PC-3 (cell line): ENCODE data around the gene RABL3. TPM values are rescaled to one million over a fixed set of nuclear protein-coding genes. Genes with fewer than 3 reads are reported as not detected.

Experiments used
- ATAC-seq: fragments of 200-7000 bp; cut with Tn5 transposase; 2 replicates; pipeline ENCODE4 v1.9.1; 2020; ENCODE audit warnings: mild to moderate bottlenecking, moderate library complexity
- BruUV-seq: library from RNA; stranded (reverse); fragments of 400-500 nt; replicated peaks from 2 replicates; lab custom pipeline; 2021; lab: Mats Ljungman, UMichigan
- CTCF ChIA-PET: fragments of 300-600 bp; sonication (Branson Sonifier 250); formaldehyde crosslinking; loops from one replicate; lab custom pipeline; 2022; ENCODE audit warnings: antibody characterized with exemption; lab: Charles Lee
- POLR2A ChIA-PET: fragments of 300-600 bp; sonication (Branson Sonifier 250); formaldehyde crosslinking; loops from one replicate; lab custom pipeline; 2022; ENCODE audit warnings: antibody characterized with exemption; ENCODE audit not compliant: unreplicated experiment; lab: Charles Lee
- DNase-seq: peaks from one replicate; pipeline ENCODE4 v3.0.0-alpha.2; 2015
- H2AFZ ChIP-seq: fragments of 300-600 bp; sonication (generic); 2 replicates; pipeline ENCODE4 v1.6.0; 2016; ENCODE audit warnings: antibody characterized with exemption, low read length
- H3F3A ChIP-seq: fragments of 300-600 bp; sonication (generic); one replicate; pipeline ENCODE4 v1.6.0; 2017; ENCODE audit warnings: antibody characterized with exemption, low read length, control low read depth, mild to moderate bottlenecking; ENCODE audit not compliant: unreplicated experiment
- H3K27ac ChIP-seq: fragments of 300-600 bp; sonication (generic); 2 replicates; pipeline ENCODE4 v1.5.1; 2016; ENCODE audit warnings: mild to moderate bottlenecking, low read length
- H3K27me3 ChIP-seq: fragments of 300-600 bp; sonication (generic); 2 replicates; pipeline ENCODE4 v1.6.1; 2016; ENCODE audit warnings: low read length, mixed read lengths
- H3K36me3 ChIP-seq: fragments of 300-600 bp; sonication (generic); 2 replicates; pipeline ENCODE4 v1.6.1; 2016; ENCODE audit warnings: low read depth, mixed run types, low read length, mixed read lengths
- H3K4me1 ChIP-seq: fragments of 300-600 bp; sonication (generic); 2 replicates; pipeline ENCODE4 v1.5.1; 2016; ENCODE audit warnings: low read length; ENCODE audit not compliant: insufficient read depth
- H3K4me2 ChIP-seq: fragments of 300-600 bp; sonication (generic); 2 replicates; pipeline ENCODE4 v1.6.0; 2016; ENCODE audit warnings: low read length
- H3K4me3 ChIP-seq: fragments of 300-600 bp; sonication (generic); 2 replicates; pipeline ENCODE4 v1.5.1; 2016; ENCODE audit warnings: mild to moderate bottlenecking, low read length, mixed read lengths
- H3K79me2 ChIP-seq: fragments of 300-600 bp; sonication (generic); 2 replicates; pipeline ENCODE4 v1.6.1; 2017; ENCODE audit warnings: low read length, mixed read lengths
- H3K9ac ChIP-seq: fragments of 300-600 bp; sonication (generic); 2 replicates; pipeline ENCODE4 v1.6.0; 2016; ENCODE audit warnings: mild to moderate bottlenecking, low read length
- H3K9me2 ChIP-seq: fragments of 300-600 bp; sonication (generic); replicated peaks from 2 replicates; pipeline ENCODE4 v1.6.1; 2016; ENCODE audit warnings: mixed run types, low read length, mixed read lengths
- H3K9me3 ChIP-seq: fragments of 300-600 bp; sonication (generic); 2 replicates; pipeline ENCODE4 v1.6.1; 2016; ENCODE audit warnings: low read length, mixed read lengths
- H4K20me1 ChIP-seq: fragments of 300-600 bp; sonication (generic); 2 replicates; pipeline ENCODE4 v1.6.1; 2016; ENCODE audit warnings: low read length, mixed read lengths
- EZH2 ChIP-seq: fragments of 300-600 bp; sonication (generic); IDR thresholded peaks from one replicate; pipeline ENCODE4 v1.6.1; 2017; ENCODE audit warnings: antibody characterized with exemption, mild to moderate bottlenecking, low read length; ENCODE audit not compliant: unreplicated experiment
- EZH2phosphoT487 ChIP-seq: fragments of 300-600 bp; sonication (generic); IDR thresholded peaks from 2 replicates; pipeline ENCODE4 v1.6.1; 2018; ENCODE audit warnings: mild to moderate bottlenecking, antibody characterized with exemption, low read length, borderline replicate concordance
- intact Hi-C: fragments of 100-400 bp; cut with micrococcal nuclease; formaldehyde crosslinking; loops from 2 replicates; pipeline ENCODE4 v1.9.0; 2023
- total RNA-seq: library from RNA; depleted of rRNA; stranded (reverse); fragments of >200 nt; gene quantifications from 2 replicates; pipeline ENCODE4 v1.2.3, GENCODE V29; 2014
- TF ChIP-seq, protein P1 (sequence below): fragments of 300-600 bp; sonication (generic); conservative IDR thresholded peaks from 2 replicates; pipeline ENCODE4 v1.5.1; 2017; ENCODE audit warnings: antibody characterized with exemption, low read depth, mild to moderate bottlenecking, low read length

RABL3 gene
- total RNA-seq, 1 experiment from 2014 or later = 24.3 TPM

DNA sequence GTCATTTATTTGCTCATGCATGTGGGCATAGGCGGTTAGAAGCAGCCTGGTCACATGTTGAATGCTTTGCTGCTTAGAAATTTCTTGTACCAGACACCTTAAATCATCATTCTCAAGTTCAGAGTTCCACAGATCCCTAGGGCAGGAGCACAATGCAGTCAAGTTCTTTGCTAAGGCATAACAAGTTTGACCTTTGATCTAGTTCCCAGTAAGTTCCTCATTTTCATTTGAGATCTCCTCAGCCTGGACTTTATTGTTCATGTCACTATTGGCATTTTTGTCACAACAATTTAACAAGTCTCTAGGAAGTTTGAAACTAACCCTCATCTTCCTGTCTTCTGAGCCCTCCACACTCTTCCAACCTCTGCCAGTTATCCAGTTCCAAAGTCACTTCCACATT lies 83.0 kb downstream of the RABL3 start:
- Histone ChIP-seq H3K79me2 (no peaks in the 10 kb centered on the region), H3K4me1 (peaks cover 11% of the 10 kb centered on the region), H3K4me3 (no peak overlapping the region), H3K27ac (no peak overlapping the region), H3K27me3 (no peaks in the 10 kb centered on the region), H3K36me3 (no peaks in the 10 kb centered on the region), H2AFZ (no peak overlapping the region), H3K9me3 (no peaks in the 10 kb centered on the region), H3F3A (no peaks in the 10 kb centered on the region), H3K4me2 (no peak overlapping the region), H3K9ac (no peak overlapping the region), H4K20me1 (no peaks in the 10 kb centered on the region), H3K9me2 (no peaks in the 10 kb centered on the region)
- POLR2A ChIA-PET = no interaction called here
- CTCF ChIA-PET = no interaction called here
- BruUV-seq = no TSS peak
- no peak for DNase-seq
- intact Hi-C loops = no loop called here
- ATAC-seq = no peak
- TF ChIP-seq, protein P1, sequence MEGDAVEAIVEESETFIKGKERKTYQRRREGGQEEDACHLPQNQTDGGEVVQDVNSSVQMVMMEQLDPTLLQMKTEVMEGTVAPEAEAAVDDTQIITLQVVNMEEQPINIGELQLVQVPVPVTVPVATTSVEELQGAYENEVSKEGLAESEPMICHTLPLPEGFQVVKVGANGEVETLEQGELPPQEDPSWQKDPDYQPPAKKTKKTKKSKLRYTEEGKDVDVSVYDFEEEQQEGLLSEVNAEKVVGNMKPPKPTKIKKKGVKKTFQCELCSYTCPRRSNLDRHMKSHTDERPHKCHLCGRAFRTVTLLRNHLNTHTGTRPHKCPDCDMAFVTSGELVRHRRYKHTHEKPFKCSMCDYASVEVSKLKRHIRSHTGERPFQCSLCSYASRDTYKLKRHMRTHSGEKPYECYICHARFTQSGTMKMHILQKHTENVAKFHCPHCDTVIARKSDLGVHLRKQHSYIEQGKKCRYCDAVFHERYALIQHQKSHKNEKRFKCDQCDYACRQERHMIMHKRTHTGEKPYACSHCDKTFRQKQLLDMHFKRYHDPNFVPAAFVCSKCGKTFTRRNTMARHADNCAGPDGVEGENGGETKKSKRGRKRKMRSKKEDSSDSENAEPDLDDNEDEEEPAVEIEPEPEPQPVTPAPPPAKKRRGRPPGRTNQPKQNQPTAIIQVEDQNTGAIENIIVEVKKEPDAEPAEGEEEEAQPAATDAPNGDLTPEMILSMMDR = no peak
- TF ChIP-seq EZH2phosphoT487 = no peak
- TF ChIP-seq EZH2 = no peak

- BruUV-seq = no TSS peak
- no peaks in the 10 kb centered on the region for H3K79me2 ChIP-seq
Observed at GRCh38 chr3:120652896-120653545, 89.3 kb downstream of the RABL3 start.

DNA sequence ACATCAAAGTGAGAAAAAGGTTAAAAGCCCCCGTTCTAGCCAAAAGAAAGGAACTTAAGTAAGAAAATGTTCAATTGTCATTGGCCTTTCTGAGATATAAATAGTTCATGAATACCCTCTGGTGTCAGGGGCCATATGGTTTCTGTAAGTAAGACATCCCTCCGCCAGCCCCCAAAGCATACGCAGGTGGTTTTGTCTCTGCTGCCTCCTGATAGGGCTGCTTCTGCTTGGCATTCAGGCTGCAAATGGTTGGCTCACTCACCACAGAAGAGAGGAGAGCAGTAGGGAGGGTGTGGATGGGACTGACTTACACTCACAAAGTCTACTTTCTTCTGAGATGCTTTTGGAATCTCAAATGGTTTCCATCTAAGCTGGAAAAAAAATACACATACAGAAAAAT lies 90.0 kb downstream of the RABL3 start:
- no peak overlapping the region for H2AFZ ChIP-seq
- intact Hi-C loops = no loop called here
- POLR2A ChIA-PET = no interaction called here
- H3K27me3 ChIP-seq = no peaks in the 10 kb centered on the region
- no peak overlapping the region for H3K9ac ChIP-seq
- H3K79me2 ChIP-seq = no peaks in the 10 kb centered on the region
- no peaks in the 10 kb centered on the region for H4K20me1 ChIP-seq
- no peak overlapping the region for H3K4me2 ChIP-seq
- CTCF ChIA-PET = no interaction called here
- no peaks in the 10 kb centered on the region for H3F3A ChIP-seq
- no peak for ATAC-seq
- no TSS peak for BruUV-seq
- no peaks in the 10 kb centered on the region for H3K9me2 ChIP-seq
- H3K9me3 ChIP-seq = no peaks in the 10 kb centered on the region
- H3K4me3 ChIP-seq = no peak overlapping the region
- H3K36me3 ChIP-seq = no peaks in the 10 kb centered on the region
- no peaks in the 10 kb centered on the region for H3K4me1 ChIP-seq
- no peak overlapping the region for H3K27ac ChIP-seq
- DNase-seq = no peak
- TF ChIP-seq, protein P1 = no peak
- TF ChIP-seq EZH2phosphoT487 (no peak), EZH2 (no peak)

More at GRCh38 chr3:120652896-120653545, 89.3 kb downstream of the RABL3 start:
- Histone ChIP-seq H3K4me2 (no peak overlapping the region), H4K20me1 (no peaks in the 10 kb centered on the region), H3K4me1 (no peaks in the 10 kb centered on the region), H3K36me3 (no peaks in the 10 kb centered on the region), H3K27ac (no peak overlapping the region), H3K9me2 (no peaks in the 10 kb centered on the region), H3K9me3 (no peaks in the 10 kb centered on the region), H3F3A (no peaks in the 10 kb centered on the region), H3K9ac (no peak overlapping the region), H3K27me3 (no peaks in the 10 kb centered on the region), H3K4me3 (no peak overlapping the region), H2AFZ (no peak overlapping the region)
- TF ChIP-seq, protein P1 = no peak
- no peak for TF ChIP-seq EZH2phosphoT487
- TF ChIP-seq EZH2 = no peak
- ChIA-PET POLR2A (no interaction called here), CTCF (no interaction called here)
- DNase-seq = no peak
- intact Hi-C loops = no loop called here
- ATAC-seq = no peak
